GM12892 (cell line): ENCODE measurements around the gene USP40.
A peak's percentile ranks its signal among the peaks of the same experiment; 100 is the strongest.

Source experiments
- POLR2A ChIP-seq: IDR thresholded peaks from 2 replicates; pipeline ENCODE4 v1.6.1; 2011; ENCODE audit warnings: low read depth, low read length, control low read depth
- POLR2AphosphoS5 ChIP-seq: IDR thresholded peaks from 2 replicates; pipeline ENCODE4 v1.6.1; 2011; ENCODE audit warnings: low read depth, low read length, control low read depth

DNA sequence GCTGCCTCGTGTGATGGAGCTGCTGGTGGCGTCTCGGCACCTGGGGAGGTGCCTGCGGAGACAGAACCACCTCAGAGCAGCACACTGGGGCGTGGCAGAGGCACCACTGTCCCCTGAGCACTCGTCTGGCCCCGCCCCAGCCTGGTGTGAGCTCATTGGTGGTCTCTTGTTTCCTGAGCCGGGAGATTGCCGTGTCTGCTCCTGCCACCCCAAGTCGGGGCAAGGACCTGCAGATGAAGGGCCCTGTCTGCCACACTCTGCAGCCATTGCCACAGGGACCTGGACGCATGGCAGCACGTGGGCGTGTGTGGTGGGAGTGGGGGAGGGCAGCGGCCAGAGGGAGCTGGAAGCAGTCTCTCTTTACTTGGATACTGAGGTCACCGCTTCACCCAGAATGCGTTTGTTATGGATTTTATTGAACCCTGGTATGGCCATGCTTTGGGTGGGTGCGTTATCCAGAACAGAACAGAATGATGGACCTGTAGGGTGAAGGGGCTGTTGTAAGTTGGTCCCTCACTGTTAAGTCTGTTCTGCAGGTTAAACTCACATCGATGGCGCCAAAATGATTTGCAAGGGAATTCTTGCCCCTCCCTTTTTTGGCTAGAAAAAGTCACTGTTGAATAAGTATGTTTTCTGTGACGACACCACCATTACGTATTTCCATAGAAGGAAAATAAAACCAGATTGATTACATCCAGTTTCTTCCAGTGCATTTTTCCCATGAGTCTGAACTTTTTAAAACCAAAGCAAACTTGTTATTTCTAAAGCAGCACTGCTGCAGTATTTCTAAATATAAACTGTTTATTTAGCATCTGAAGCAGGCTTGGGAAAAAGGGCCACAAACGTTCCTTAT is 92.0 kb downstream of the USP40 start:
- TF ChIP-seq POLR2A (0 out of 2 replicates have a peak, but pooled peaks have one; percentile 38), POLR2AphosphoS5 (0 out of 2 replicates have a peak, but pooled peaks have one; percentile 9)
